Uterus (tissue), 2 donors: Measurements from ENCODE around the gene SFSWAP.

Experiments used
- POLR2A ChIP-seq, 2 donors: fragments of 450-650 bp; IDR thresholded peaks; one replicate each; pipeline ENCODE4 v1.6.1; 2016; ENCODE audit warnings: antibody characterized with exemption in 2 of 2, mild to moderate bottlenecking in 1 of 2, moderate library complexity in 1 of 2
- TF ChIP-seq, protein P1 (sequence below), 4 experiments: fragments of 200-600 bp in 2 of 4; fragments of 450-650 bp in 2 of 4; sonication (generic) in 2 of 4; IDR thresholded peaks; one replicate each; pipeline ENCODE4 v1.5.1; 2016 to 2019; ENCODE audit warnings: antibody characterized with exemption in 4 of 4, mild to moderate bottlenecking in 2 of 4, moderate library complexity in 1 of 4

DNA sequence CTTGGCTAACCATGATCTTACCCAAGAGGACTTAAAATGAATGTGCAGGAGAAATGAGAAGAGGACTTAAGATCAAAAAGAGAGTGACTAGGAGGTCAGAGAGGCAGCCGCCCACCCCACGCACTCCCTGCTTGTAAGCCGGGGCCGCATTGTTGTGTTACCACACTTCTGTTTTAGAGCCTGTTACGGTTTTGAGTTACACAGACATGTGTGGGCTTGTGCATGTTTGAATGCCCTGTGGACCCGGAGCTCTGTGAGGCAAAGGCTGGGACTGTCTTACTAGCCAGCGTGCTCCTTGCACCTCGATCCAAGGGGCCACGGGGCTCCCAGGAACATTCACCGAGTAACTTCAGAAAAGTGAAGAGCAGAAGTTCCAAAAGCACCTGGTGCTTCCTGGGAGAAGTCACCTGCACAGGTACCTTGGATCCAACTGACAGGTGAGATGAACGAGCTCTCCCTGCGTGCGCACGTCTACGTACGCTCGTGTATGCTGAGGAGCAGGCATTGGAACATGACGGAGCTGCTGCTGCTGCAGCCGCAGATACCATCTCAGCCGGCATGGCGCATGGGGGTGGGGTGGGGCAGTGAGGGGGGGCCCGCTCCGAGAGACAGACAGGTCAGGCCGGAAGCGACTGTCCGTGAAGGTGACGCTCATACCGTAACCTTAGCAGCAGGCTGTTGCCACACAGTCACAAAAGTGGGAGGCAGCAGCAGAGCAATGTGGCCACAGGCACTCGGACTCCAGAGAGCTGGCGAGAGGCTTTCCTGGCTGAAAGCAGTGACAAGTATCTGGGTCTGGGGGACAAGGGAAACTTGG is 23.7 kb downstream of the SFSWAP start:
- TF ChIP-seq, protein P1, sequence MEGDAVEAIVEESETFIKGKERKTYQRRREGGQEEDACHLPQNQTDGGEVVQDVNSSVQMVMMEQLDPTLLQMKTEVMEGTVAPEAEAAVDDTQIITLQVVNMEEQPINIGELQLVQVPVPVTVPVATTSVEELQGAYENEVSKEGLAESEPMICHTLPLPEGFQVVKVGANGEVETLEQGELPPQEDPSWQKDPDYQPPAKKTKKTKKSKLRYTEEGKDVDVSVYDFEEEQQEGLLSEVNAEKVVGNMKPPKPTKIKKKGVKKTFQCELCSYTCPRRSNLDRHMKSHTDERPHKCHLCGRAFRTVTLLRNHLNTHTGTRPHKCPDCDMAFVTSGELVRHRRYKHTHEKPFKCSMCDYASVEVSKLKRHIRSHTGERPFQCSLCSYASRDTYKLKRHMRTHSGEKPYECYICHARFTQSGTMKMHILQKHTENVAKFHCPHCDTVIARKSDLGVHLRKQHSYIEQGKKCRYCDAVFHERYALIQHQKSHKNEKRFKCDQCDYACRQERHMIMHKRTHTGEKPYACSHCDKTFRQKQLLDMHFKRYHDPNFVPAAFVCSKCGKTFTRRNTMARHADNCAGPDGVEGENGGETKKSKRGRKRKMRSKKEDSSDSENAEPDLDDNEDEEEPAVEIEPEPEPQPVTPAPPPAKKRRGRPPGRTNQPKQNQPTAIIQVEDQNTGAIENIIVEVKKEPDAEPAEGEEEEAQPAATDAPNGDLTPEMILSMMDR (IDR thresholded peaks at IDR 0.05): no peak
- no peak for TF ChIP-seq POLR2A (IDR thresholded peaks at IDR 0.05)
